Occipital lobe (tissue), 2 donors: ENCODE data around the gene AIFM1. TPM values are rescaled to one million over a fixed set of nuclear protein-coding genes. Genes with fewer than 3 reads are reported as not detected.

ENCODE experiments used
- DNase-seq: peaks from one replicate; lab custom pipeline; 2025; lab: John Stamatoyannopoulos, UW
- total RNA-seq: library from RNA; depleted of rRNA; stranded (reverse); fragments of >200 nt; gene quantifications from one replicate; pipeline ENCODE4 v1.2.3, GENCODE V29; 2014

AIFM1 gene
- total RNA-seq, 1 donor from 2014 or later, result 8.6 TPM

DNA sequence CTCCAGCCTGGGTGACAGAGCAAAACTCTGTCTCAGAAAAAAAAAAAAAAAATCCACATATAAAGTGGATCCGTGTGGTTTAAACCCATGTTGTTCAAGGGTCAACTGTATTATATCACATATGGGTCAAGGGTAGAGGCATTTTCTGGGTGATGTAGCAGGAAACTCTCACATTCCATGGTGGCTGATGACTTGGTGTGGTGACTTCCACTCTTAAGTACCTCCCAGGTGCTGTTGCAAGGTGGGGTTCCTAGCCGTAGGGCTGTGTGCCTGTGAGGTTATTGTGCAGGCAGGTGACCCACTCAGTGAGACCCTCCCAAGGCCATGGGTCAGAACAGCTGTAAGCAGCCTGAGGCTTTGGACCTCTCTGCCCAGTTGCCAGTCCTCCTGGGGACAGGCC is 72.4 kb downstream of the AIFM1 start:
- no peak for DNase-seq

DNA sequence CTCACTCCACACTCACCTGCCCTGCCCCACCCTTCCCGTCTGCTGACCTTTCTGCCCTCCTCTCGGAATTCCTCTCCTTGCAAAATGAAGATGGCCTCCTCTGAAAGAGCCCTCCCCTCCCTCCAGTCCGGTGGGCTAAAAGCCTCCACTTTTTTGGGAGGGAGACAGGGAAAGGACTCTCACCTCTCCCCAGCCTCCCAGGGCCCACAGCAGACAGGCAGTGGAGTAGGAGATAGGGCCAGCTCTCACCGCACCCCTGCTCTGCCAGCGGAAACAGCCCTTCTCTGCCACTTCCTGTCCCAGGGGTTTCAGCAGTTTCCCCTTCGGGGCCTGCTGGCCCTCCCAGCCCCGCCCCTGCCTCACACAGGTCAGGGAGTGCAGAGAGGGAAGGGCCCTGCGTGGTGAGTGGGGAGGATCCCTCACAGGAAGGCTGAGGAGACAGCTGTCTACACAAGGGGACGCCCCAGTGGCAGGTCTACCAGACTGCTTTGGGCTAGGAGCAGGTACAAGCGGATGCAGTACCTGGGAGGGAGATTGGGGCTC is 73.6 kb downstream of the AIFM1 start:
- DNase-seq, result no peak

DNA sequence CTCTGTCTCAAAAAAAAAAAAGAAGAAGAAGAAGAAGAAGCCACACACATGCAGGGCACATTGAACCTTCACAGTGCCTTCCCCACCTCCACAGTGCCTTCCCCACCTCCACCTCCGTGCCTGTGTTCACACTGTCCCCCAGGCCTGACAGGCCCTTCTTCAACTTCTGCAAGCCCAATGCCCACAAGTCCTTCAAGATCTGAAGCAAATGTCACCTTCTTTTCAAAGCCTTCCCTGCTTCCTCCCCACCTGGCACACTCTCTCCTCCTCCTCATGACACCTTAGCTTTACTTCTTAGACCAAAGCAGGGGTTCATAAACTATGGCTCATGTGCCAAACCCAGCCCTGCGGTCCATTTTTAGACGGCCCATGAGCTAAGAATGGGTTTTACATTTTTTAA is 75.3 kb downstream of the AIFM1 start:
- no peak for DNase-seq

DNA sequence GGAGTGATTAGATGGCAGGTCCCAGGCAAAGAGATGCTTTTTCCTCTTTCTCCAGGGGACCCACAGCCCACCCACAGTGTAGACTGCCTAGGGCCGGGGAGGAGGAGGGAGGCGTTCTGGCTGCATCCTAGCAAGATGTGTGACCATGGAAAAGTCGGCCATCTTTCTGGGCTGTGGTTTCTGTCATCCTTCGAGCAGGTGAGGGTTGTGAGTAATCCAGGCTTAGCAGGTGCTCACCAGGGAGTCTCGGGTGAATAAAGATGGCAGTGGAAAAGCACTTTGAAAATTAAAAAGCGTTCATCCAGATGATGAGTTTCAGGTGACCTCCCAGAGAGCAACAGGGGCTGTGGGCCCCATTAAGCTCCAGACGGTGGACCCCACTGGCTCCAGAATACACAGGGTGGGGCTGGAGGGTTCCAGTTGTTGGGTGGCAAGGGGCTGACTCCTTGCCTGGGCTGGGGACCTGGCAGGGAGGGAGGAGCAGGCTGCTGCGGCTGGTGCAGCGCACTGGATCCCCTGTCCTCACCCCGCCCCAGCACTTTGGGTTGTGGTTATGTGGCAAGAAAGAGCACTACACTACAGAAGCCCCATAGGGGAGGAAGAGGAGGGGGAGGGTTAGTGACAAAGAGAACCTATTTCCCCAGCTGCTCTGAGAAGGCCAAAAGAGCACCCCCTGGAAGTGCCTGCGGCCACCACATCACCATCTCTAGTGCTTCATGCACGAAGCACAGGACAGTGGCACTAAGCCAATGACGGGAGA is 79.0 kb downstream of the AIFM1 start:
- DNase-seq, result no peak

DNA sequence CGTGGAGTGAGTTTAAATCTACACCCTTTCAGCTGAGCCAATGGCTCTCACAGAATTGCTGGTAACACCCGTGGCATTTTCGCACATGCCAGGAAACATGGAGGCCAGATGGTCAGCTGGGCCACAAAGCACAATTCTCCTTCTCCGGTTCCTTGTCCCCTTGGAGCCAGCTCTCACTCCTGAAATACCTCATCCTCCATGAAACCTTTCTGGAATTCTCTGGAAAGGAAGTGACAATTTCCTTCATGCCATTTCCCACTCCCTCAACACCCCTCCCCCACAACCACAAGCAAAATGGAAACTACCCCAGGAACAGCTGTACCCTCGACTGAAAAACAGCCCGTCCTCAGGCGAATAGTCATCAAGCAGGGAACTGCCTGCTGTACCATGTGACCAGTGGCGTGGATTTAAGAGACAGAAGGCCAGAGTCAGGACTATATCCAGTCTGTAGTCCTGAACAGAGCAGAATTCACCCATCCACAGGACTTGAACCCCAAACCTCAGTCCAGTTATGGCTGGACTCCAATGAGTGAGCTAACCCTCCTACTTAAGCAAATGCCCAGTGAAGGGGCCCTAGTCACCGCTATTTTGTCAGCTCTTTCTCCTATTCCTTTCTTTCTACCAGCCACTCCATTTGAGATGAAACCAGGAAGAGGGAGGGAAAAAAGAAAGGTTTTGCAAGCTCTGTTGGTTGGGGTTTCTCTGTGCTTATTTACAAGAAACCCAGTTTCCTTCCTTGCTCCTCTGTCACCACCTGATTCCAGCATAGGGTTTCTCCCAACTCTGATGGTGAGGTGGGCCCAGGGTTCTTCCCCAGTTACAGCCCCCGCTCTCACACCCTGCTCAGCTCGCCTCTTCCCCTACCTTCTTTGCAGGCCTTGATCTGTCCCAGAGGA is 79.8 kb downstream of the AIFM1 start:
- DNase-seq, result no peak

DNA sequence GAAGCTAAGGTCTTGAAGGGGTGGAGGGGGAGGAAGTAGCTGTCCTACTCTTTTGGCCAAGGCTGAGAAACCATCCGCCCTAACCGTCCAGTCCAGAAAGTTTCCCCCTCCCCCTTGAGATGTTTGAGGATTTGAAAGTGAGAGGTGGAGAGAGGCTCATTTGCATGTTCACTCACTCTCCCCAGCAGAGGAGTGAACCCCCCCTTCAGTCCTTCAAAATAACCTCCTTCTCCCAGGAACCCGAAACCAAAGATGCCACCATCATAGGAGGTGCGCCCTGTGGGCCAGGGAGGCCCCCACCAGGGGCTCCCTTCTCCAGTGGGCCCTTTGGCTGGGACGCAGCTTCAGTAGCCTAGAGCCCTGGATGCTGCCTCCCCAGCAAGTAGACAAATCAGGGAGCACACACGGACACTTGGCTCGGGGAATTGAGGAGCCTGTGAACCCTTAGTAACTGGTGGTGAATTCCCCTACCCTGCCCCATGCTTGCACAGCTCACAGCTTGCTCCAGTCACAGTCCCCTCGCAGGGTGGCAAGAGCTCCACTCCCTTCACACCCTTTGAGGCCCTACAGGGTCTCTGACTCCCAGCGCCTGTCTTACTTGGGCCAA is 80.9 kb downstream of the AIFM1 start:
- no peak for DNase-seq

DNA sequence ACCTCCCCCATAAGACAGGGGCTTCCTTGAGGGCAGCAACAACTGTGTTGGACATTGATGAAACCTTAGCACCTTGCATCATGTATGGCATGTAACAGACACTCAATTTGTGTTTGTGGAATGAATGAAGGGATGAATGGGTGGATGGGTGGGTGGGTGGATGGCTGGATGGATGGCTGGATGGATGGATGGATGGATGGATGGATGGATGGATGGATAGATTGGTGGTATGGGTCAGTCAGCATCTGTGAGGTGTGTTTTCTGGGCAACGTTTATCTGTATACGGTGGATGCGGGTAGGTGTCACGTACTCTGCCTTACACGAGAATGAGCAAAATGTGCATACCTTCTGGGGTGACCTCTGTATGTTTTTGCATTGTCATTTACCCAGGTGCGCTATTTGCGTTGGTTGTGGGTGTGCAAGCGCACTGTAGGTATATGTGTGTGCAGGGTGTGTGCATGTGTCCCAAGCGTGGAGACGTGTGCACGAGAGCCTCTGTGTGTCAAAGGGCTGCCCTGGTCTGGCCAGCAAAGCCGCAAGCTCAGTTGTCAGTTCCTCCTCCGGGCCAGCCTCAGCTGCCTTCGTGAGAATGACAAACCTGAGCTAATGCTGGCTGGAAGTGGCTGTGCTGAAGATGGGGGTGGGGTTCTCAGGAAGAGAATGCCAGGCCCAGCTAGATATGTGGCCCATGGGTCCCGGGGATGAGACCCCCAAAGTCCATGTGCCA is 81.8 kb downstream of the AIFM1 start:
- no peak for DNase-seq

DNA sequence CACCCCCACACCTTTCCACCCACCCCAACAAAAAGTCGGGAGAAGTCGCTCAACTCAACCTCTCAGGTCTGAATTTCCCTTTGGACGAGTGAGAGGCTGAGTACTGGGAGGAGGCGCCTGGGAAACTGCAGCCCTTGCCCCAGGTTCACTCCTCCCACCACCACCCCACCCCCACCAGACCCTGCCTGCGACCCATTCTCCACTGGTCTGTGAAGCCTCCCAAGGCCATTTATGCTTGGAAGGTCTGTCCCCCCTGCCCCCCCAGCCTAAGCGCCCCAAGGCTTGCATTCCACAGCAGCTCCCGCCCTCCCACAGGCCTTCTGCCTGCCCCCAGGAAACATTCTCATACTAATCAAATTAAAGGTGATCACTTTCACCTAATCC is 82.5 kb downstream of the AIFM1 start:
- no peak for DNase-seq

DNA sequence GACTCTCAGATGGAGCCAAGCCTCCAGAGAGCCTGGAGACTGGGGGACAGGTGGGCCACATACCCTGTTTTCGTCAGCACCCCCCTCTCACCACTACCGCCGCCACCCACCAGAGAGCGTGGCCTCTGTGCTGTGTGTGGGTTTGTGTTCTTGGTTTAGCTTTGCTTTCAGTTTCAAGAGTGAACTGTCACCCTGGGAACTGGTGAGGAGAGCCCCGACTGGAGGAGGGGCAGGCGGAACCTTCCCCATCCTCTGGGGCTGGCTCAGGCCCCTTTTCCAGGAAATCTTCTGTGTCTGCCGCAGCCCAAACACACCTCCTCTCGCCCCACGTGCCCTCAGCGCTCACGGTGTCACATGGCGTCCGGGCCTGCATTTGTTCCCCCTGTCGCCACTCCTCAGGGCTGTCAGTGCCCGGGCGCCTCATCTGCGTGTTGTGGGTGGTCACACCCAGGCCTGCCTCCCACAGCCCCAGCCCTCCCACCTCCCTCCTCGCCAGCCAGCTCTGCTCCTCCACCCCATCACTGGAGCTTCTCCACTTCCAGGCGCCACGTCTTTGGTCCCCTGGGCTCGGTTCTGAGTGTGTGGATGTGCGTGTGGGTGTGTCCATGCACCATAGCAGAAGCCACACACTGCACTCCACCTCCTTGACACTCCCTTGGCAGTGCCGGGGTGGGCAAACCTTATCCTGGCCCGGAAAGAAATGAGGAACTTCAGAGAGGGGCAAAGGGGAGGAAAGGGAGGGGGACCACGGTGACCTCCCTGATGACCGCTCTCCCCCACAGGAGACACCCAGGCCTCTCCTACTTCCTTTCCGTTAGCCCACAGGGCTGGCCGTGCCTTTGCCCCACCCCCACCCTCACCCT is 83.2 kb downstream of the AIFM1 start:
- no peak for DNase-seq

DNA sequence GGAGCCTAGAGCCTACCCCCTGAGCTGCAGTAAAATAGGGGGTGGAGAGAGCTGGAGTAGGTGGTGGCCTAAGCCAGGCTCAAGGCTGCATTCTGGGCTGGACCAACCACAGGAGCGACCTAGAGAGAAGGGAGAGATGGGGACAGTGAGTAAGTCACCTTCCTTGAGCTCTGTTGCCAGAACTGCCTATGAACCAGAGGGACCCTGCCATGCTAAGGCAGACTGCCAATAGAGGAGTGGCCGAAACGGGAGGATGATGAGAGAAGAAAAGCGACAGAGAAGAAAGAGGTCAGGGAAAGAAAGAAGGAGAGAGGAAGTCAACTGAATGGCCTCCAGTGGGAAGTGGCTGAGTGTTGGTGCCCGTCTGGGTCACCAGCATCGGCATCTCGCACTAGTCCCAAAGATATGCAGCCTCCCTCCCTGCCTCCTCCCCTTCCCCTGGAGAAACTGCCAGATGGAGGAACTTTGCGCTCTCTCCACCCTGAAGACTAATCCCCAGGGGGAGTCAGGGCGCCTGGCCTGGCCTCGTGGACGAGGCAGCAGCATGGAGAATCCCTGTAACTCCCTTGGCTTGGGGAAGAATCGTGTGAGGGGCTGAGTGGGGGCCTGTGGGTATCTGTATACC is 84.1 kb downstream of the AIFM1 start:
- DNase-seq, result no peak

DNA sequence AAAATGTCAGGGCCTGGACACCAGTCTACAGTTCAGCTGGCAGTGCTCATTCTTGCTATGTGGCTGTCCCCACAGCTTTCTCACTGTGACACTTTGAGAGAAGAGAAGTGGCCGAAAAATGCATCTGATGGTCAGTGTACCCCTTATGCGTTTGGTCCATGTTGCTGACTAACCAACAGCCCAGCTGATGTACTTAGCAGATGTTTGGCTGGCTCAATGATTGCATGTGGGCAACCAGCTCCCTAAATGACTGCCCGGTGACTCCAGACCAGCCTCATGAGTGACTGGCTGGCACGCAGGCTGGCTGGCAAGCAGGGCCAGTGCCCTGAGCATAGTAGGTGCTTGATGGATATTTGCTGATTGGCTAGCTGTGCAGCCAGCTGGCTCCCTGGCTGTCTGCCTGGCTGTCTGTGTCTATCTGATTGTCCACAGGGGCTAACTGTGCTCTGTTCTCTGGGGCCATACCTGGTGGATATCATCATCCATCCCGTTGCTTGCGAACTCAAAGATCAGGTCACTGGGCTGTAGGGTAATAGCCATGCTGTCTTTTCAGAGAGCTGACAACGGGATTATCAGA is 84.8 kb downstream of the AIFM1 start:
- DNase-seq, result no peak

DNA sequence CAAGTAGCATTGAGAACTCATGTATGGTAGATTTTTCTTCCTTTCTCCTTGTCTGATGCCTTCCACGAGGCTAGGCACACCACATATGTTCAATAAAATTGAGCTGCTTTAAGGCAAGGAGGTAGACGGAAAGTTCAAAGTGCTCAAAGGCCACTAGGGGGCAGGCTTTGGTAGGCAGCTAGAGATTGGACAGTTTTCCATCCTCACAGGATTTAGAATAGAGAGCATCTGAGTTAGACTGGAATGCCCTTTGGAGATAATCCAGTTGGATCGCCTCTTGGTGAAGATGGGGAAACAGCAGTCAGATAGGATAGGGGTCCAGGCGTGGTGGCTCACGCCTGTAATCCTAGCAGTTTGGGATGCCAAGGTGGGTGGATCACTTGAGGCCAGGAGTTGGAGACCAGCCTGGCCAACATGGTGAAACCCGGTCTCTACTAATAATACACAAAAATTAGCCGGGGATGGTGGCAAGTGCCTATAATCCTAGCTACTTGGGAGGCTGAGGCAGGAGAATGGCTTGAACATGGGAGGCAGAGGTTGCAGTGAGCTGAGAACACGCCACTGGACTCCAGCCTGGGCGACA is 85.7 kb downstream of the AIFM1 start:
- peak; percentile 22 for DNase-seq

Other genes starting within 250 kb of the AIFM1 start
- 3.7 TPM for gene BCORL1, start 183.2 kb downstream of the AIFM1 start, total RNA-seq
- 0.31 TPM for gene ELF4, start 55.3 kb downstream of the AIFM1 start, total RNA-seq
- gene RAB33A, start 6.1 kb upstream of the AIFM1 start, total RNA-seq, result 36.5 TPM
- gene ZNF280C, start 103.1 kb upstream of the AIFM1 start, total RNA-seq, result 13.9 TPM
- gene SLC25A14, start 174.1 kb upstream of the AIFM1 start, total RNA-seq, result 20.0 TPM
- gene GPR119, start 219.8 kb upstream of the AIFM1 start, total RNA-seq, result not detected
- 28.2 TPM for gene RBMX2, start 236.1 kb upstream of the AIFM1 start, total RNA-seq